ENCODE results near the gene CSTF1. TPM values are rescaled to one million over a fixed set of nuclear protein-coding genes. Genes with fewer than 3 reads are reported as not detected.

CSTF1 gene
- total and polyA plus RNA-seq, 2 of the 8 experiments (the other 6 are each of a cell fraction or from before 2014, with no cell fraction given), result 59.4 to 83.5 TPM

GRCh38 chr20:56368351-56369134 lies 23.9 kb upstream of the CSTF1 start:
- ChIA-PET POLR2A (ENCODE audit: partially characterized antibody) (interaction anchor here (0.7 to 1.6 kb wide), 4 partner anchors 10 to 36 kb away, joined by 3 to 6 read pairs (median 3); partner anchors contain the start of genes AURKA and CSTF1), CTCF (ENCODE audit: partially characterized antibody) (interaction anchor here (0.6 kb wide), 1 partner anchor 280 kb away, joined by 3 read pairs; no protein-coding TSS in a partner anchor)
- Histone ChIP-seq H3K27me3 (replicated peaks in 1 of 4; ENCODE audit: control insufficient read depth in 3 of 4, extremely low read depth in 1 of 4, insufficient read depth in 3 of 4, low read length in 3 of 4) (no peaks in the 10 kb centered on the region), H3K36me3 (ENCODE audit: control insufficient read depth in 2 of 4, insufficient read depth in 4 of 4, low read length in 3 of 4) (peaks cover 17 to 43% (median 32%) of the 10 kb centered on the region in 4 experiments; a peak in 7 of 8 replicates), H4K20me1 (replicated peaks in 1 of 2; ENCODE audit: control insufficient read depth in 1 of 2, insufficient read depth in 2 of 2, low read length in 2 of 2) (peaks cover 0 to 3% of the 10 kb centered on the region in 2 experiments), H4K91ac (replicated peaks; ENCODE audit: insufficient read length, low read length) (no peak overlapping the region), H3K14ac (ENCODE audit: insufficient read length) (no peak overlapping the region), H2BK20ac (ENCODE audit: low read length) (no peak overlapping the region), H3K79me1 (ENCODE audit: low read depth, low read length) (peaks cover 2% of the 10 kb centered on the region; the same call in 1 of the 2 replicates), H3K4me3 (ENCODE audit: extremely low read depth in 1 of 4, insufficient read depth in 2 of 4, low read depth in 3 of 4, low read length in 4 of 4) (no peak overlapping the region), H3K23ac (ENCODE audit: insufficient read length) (no peak overlapping the region), H2AK5ac (ENCODE audit: low read depth, low read length) (no peak overlapping the region), H3K4me1 (replicated peaks in 1 of 4; ENCODE audit: control insufficient read depth in 3 of 4, insufficient read depth in 4 of 4, low read length in 3 of 4) (no peaks in the 10 kb centered on the region), H2BK15ac (ENCODE audit: low read length) (no peak overlapping the region), H4K8ac (ENCODE audit: extremely low read depth, insufficient read depth, low read length) (no peak overlapping the region), H3K4me2 (ENCODE audit: insufficient read depth in 1 of 2, low read depth in 2 of 2, low read length in 2 of 2) (no peak overlapping the region), H2BK12ac (ENCODE audit: low read depth, low read length) (no peak overlapping the region), H2AFZ (ENCODE audit: low read length) (no peak overlapping the region), H3K9ac (replicated peaks in 1 of 4; ENCODE audit: extremely low read depth in 1 of 4, low read depth in 3 of 4, low read length in 3 of 4) (no peak overlapping the region), H3K4ac (replicated peaks; ENCODE audit: insufficient read length, low read depth, low read length) (no peak overlapping the region), H3K79me2 (ENCODE audit: control insufficient read depth in 1 of 2, insufficient read depth in 2 of 2, low read length in 2 of 2) (peaks cover 0 to 3% of the 10 kb centered on the region in 2 experiments; a peak in 1 of 4 replicates), H4K5ac (ENCODE audit: insufficient read length, low read depth, low read length) (no peak overlapping the region), H3K9me3 (ENCODE audit: insufficient read depth in 2 of 2, low read depth in 1 of 2, low read length in 1 of 2) (no peaks in the 10 kb centered on the region), H2BK5ac (ENCODE audit: low read depth, low read length) (no peak overlapping the region), H3K27ac (ENCODE audit: low read depth, low read length) (no peak overlapping the region), H2BK120ac (replicated peaks; ENCODE audit: low read depth, low read length) (no peak overlapping the region), H3K23me2 (ENCODE audit: low read depth, low read length) (no peaks in the 10 kb centered on the region), H3K18ac (ENCODE audit: extremely low read depth, low read length) (no peak overlapping the region), H3K56ac (replicated peaks; ENCODE audit: insufficient read length, low read depth, low read length) (no peak overlapping the region)
- no peak for TF ChIP-seq RFX5 (IDR thresholded peaks at IDR 0.05; ENCODE audit: borderline replicate concordance, low read depth, low read length)
- TF ChIP-seq MAFK (IDR thresholded peaks at IDR 0.05; ENCODE audit: low read depth, low read length), result no peak
- FAIRE-seq (no peak), DNase-seq (ENCODE audit: low read depth in 1 of 2, low spot score in 2 of 2) (no peak)
- 93% methylated on average over 6 of the region's 6 CpGs; no CpG with 5 or more reads in 1 of the 2 experiments for WGBS, 2 experiments (ENCODE audit: extremely low coverage in 1 of 2, insufficient coverage in 1 of 2, insufficient read length in 1 of 2, insufficient replicate concordance in 2 of 2, low coverage in 1 of 2, low lambda C conversion rate in 2 of 2, missing lambda C conversion rate in 1 of 2)
